GM12878 (cell line): Measurements from ENCODE around the gene DLX6. TPM values are rescaled to one million over a fixed set of nuclear protein-coding genes. Genes with fewer than 3 reads are reported as not detected.

Source experiments
- ATAC-seq: fragments of 200-7000 bp; cut with Tn5 transposase; 3 replicates; pipeline ENCODE4 v1.9.1; 2020; ENCODE audit warnings: mild to moderate bottlenecking, moderate library complexity
- BruUV-seq: library from RNA; stranded (reverse); fragments of 400-500 nt; replicated peaks from 2 replicates; lab custom pipeline; 2021; lab: Mats Ljungman, UMichigan
- CTCF ChIA-PET: fragments of 300-600 bp; sonication (Branson Sonifier 250); formaldehyde crosslinking; extraction: SDS; loops from one replicate; lab custom pipeline; 2021; ENCODE audit warnings: inconsistent platforms; lab: Yijun Ruan, JAX
- POLR2A ChIA-PET: fragments of 350-600 bp; formaldehyde crosslinking; extraction: SDS; loops from one replicate; lab custom pipeline; 2021; ENCODE audit warnings: inconsistent platforms; lab: Charles Lee
- RAD21 ChIA-PET: fragments of 300-600 bp; sonication (Branson Sonifier 250); formaldehyde crosslinking; loops from one replicate; lab custom pipeline; 2023; ENCODE audit warnings: antibody characterized with exemption; ENCODE audit not compliant: unreplicated experiment; lab: Charles Lee
- SMC1A ChIA-PET: fragments of 300-600 bp; sonication (Branson Sonifier 250); formaldehyde crosslinking; loops from one replicate; lab custom pipeline; 2023; ENCODE audit not compliant: unreplicated experiment, uncharacterized antibody; lab: Charles Lee
- DNase-seq: peaks from one replicate; pipeline ENCODE4 v3.0.0-alpha.2; 2011; ENCODE audit warnings: low read depth, low spot score
- FAIRE-seq: peaks from 3 replicates; lab custom pipeline; 2011; peaks lifted over from hg19 to GRCh38; lab: Jason Lieb, UNC
- H2AFZ ChIP-seq: 2 replicates; pipeline ENCODE4 v1.6.0; 2011; ENCODE audit warnings: low read depth, low read length, control low read depth; ENCODE audit not compliant: control insufficient read depth
- H3K27ac ChIP-seq: 2 replicates; pipeline ENCODE4 v1.5.1; 2011; ENCODE audit warnings: control low read depth; ENCODE audit not compliant: control insufficient read depth, insufficient read depth
- H3K27me3 ChIP-seq, 2 experiments: replicated peaks in 1 of 2; 2 replicates each; pipeline versions ENCODE4 v1.6.0 to v1.6.1; 2011; ENCODE audit warnings: low read length in 1 of 2; ENCODE audit not compliant: control insufficient read depth in 2 of 2, insufficient read depth in 2 of 2
- H3K36me3 ChIP-seq, 2 experiments: 2 replicates each; pipeline ENCODE4 v1.5.1; 2011; ENCODE audit warnings: low read length in 1 of 2; ENCODE audit not compliant: control insufficient read depth in 2 of 2, insufficient read depth in 2 of 2
- H3K4me1 ChIP-seq: 2 replicates; pipeline ENCODE4 v1.6.1; 2011; ENCODE audit warnings: mild to moderate bottlenecking, low read length, moderate library complexity, mixed read lengths; ENCODE audit not compliant: control insufficient read depth, insufficient read depth
- H3K4me2 ChIP-seq: 2 replicates; pipeline ENCODE4 v1.6.0; 2011; ENCODE audit warnings: control low read depth; ENCODE audit not compliant: control insufficient read depth, insufficient read depth
- H3K4me3 ChIP-seq: fragments of 200-600 bp; sonication (generic); 2 replicates; pipeline ENCODE4 v1.5.1; 2016
- H3K79me2 ChIP-seq: 2 replicates; pipeline ENCODE4 v1.6.0; 2011; ENCODE audit warnings: low read length; ENCODE audit not compliant: control insufficient read depth, insufficient read depth
- H3K9ac ChIP-seq: 2 replicates; pipeline ENCODE4 v1.8.0; 2011; ENCODE audit warnings: low read length, control low read depth, mixed read lengths; ENCODE audit not compliant: control insufficient read depth, insufficient read depth
- H3K9me3 ChIP-seq: replicated peaks from 3 replicates; pipeline ENCODE4 v1.5.1; 2011; ENCODE audit warnings: mild to moderate bottlenecking, low read length; ENCODE audit not compliant: control insufficient read depth, insufficient read depth
- H4K20me1 ChIP-seq: 2 replicates; pipeline ENCODE4 v1.6.0; 2011; ENCODE audit not compliant: control insufficient read depth, insufficient read depth
- BACH1 ChIP-seq: fragments of 450-650 bp; IDR thresholded peaks from 2 replicates; pipeline ENCODE4 v1.6.1; 2017; ENCODE audit warnings: mild to moderate bottlenecking, borderline replicate concordance
- BMI1 ChIP-seq: fragments of 450-650 bp; IDR thresholded peaks from 2 replicates; pipeline ENCODE4 v1.6.1; 2016; ENCODE audit warnings: mild to moderate bottlenecking, moderate library complexity, borderline replicate concordance
- EGR1 ChIP-seq, 2 experiments: IDR thresholded peaks; 1 replicate in 1 of 2; 2 replicates in 1 of 2; pipeline ENCODE4 v1.6.1; 2011 to 2012; ENCODE audit warnings: low read depth in 2 of 2, low read length in 2 of 2, borderline replicate concordance in 1 of 2, mild to moderate bottlenecking in 1 of 2, moderate library complexity in 1 of 2
- FOS ChIP-seq: IDR thresholded peaks from 3 replicates; pipeline ENCODE4 v1.6.1; 2011; ENCODE audit warnings: borderline replicate concordance; ENCODE audit not compliant: insufficient read length; ENCODE audit errors: extremely low read depth
- MAX ChIP-seq: IDR thresholded peaks from 2 replicates; pipeline ENCODE4 v1.6.1; 2012; ENCODE audit warnings: low read depth, low read length, improper control_type of control experiment
- PBX3 ChIP-seq: IDR thresholded peaks from 2 replicates; pipeline ENCODE4 v1.6.1; 2011; ENCODE audit warnings: mild to moderate bottlenecking, low read depth, low read length, moderate library complexity; ENCODE audit not compliant: insufficient replicate concordance
- PKNOX1 ChIP-seq: fragments of 450-650 bp; IDR thresholded peaks from 2 replicates; pipeline ENCODE4 v1.6.1; 2016; ENCODE audit warnings: mild to moderate bottlenecking
- REST ChIP-seq: IDR thresholded peaks from 2 replicates; pipeline ENCODE4 v1.6.1; 2012; ENCODE audit warnings: mild to moderate bottlenecking, low read depth, low read length
- SREBF2 ChIP-seq: IDR thresholded peaks from 2 replicates; pipeline ENCODE4 v1.6.1; 2012; ENCODE audit warnings: mild to moderate bottlenecking, low read length
- STAT1 ChIP-seq: fragments of 450-650 bp; conservative IDR thresholded peaks from 2 replicates; pipeline ENCODE4 v1.6.1; 2014; ENCODE audit warnings: antibody characterized with exemption, mild to moderate bottlenecking
- YY1 ChIP-seq: IDR thresholded peaks from 2 replicates; pipeline ENCODE4 v1.6.1; 2011; ENCODE audit warnings: low read depth, mild to moderate bottlenecking, low read length
- ZNF384 ChIP-seq: IDR thresholded peaks from 2 replicates; pipeline ENCODE4 v1.6.1; 2012; ENCODE audit warnings: low read depth, mild to moderate bottlenecking, low read length, improper control_type of control experiment, borderline replicate concordance
- ZSCAN29 ChIP-seq: fragments of 450-650 bp; IDR thresholded peaks from 2 replicates; pipeline ENCODE4 v1.6.1; 2017; ENCODE audit warnings: mild to moderate bottlenecking, moderate library complexity
- WGBS: methylation state at CpG from one replicate; pipeline ENCODE4 v1.1.6; 2016; ENCODE audit warnings: low lambda C conversion rate; ENCODE audit not compliant: insufficient replicate concordance, insufficient coverage; ENCODE audit errors: missing lambda C conversion rate; 5-methylcytosine and 5-hydroxymethylcytosine counted together
- in situ Hi-C: fragments of 300-500 bp; cut with MboI; formaldehyde crosslinking; loops from 9 replicates; pipeline ENCODE4 v1.14.3; 2018; ENCODE audit warnings: mixed read lengths
- intact Hi-C: fragments of 100-400 bp; cut with micrococcal nuclease; formaldehyde crosslinking; loops from one replicate; pipeline ENCODE4 v1.14.2; 2022; ENCODE audit not compliant: unreplicated experiment
- polyA plus RNA-seq, 11 experiments: library from polyadenylated mRNA; depleted of rRNA in 4 of 11; unstranded in 6 of 11; stranded (reverse) in 5 of 11; fragments of >200 nt; fragmentation: Nextera tagmentation in 4 of 11; fragmentation: Illumina TruSeq in 1 of 11; extraction: Ambion mirVana in 4 of 11; extraction: Trizol in 1 of 11; gene quantifications; 1 replicate in 1 of 11; 2 replicates in 10 of 11; pipeline versions ENCODE4 v1.2.1 to v1.2.3, GENCODE V29; 2011 to 2016; ENCODE audit warnings: inconsistent platforms in 2 of 11, missing spikeins in 2 of 11, low read depth in 1 of 11
- total RNA-seq, 4 experiments: library from RNA; depleted of rRNA in 3 of 4; stranded (reverse); fragments of >200 nt in 3 of 4; fragmentation: Illumina TruSeq in 1 of 4; extraction: Trizol in 1 of 4; gene quantifications; 2 replicates each; pipeline versions ENCODE4 v1.2.1 to v1.2.3, GENCODE V29; 2013 to 2021

The DLX6 gene
- total and polyA plus RNA-seq, 10 of the 15 experiments (the other 5 are each of a cell fraction or from before 2014, with no cell fraction given), result not detected

- H3K27ac ChIP-seq, result no peak overlapping the region
- intact Hi-C loops (no loop called here), in situ Hi-C loops (no loop called here)
These were observed 34.2 kb downstream of the DLX6 start for GRCh38 chr7:97039374-97040065.

More at GRCh38 chr7:97039374-97040065, 34.2 kb downstream of the DLX6 start:
- no peak overlapping the region for H3K4me3 ChIP-seq
- no peak overlapping the region for H3K9ac ChIP-seq
- H2AFZ ChIP-seq, result no peak overlapping the region
- RAD21 ChIA-PET, result no interaction called here
- H3K27me3 ChIP-seq, result peaks cover 0 to 7% of the 10 kb centered on the region in 2 experiments; a peak in 1 of 4 replicates
- BruUV-seq, result no TSS peak
- no peak for ATAC-seq
- POLR2A ChIA-PET, result no interaction called here
- H3K36me3 ChIP-seq, result no peaks in the 10 kb centered on the region
- H3K4me2 ChIP-seq, result no peak overlapping the region
- TF ChIP-seq BMI1 (no peak), EGR1 (IDR thresholded peaks at IDR 0.05; ENCODE audit: borderline replicate concordance in 1 of 2, low read depth in 2 of 2, low read length in 2 of 2) (no peak), PKNOX1 (no peak), BACH1 (no peak), FOS (no peak), ZSCAN29 (no peak), SREBF2 (no peak), YY1 (no peak), REST (no peak), MAX (no peak), PBX3 (no peak), STAT1 (no peak), ZNF384 (no peak)
- TF ChIP-seq, all 136 proteins: peak for 0
- ChIA-PET CTCF (interaction anchor here (1.4 kb wide), 1 partner anchor 12 kb away, joined by 4 read pairs; no protein-coding TSS in a partner anchor), SMC1A (interaction anchor here (0.7 kb wide), 1 partner anchor 86 kb away, joined by 3 read pairs; no protein-coding TSS in a partner anchor)
- FAIRE-seq (no peak), DNase-seq (no peak)
- WGBS, result 37% methylated on average over 5 of the region's 5 CpGs
- Histone ChIP-seq H3K9me3 (no peaks in the 10 kb centered on the region), H3K79me2 (no peaks in the 10 kb centered on the region), H4K20me1 (no peaks in the 10 kb centered on the region), H3K4me1 (no peaks in the 10 kb centered on the region)
